WTC11 (cell line): ENCODE measurements around the gene CSNK1A1.

ENCODE experiments used
- CREM ChIP-seq: sonication (generic); formaldehyde crosslinking; IDR thresholded peaks from 2 replicates; pipeline ENCODE4 v1.8.1; 2022; ENCODE audit warnings: mild to moderate bottlenecking, missing genetic modification reagents, moderate library complexity
- E2F4 ChIP-seq: sonication (generic); formaldehyde crosslinking; IDR thresholded peaks from 2 replicates; pipeline ENCODE4 v1.8.1; 2022; ENCODE audit warnings: low read depth, mild to moderate bottlenecking, moderate library complexity, missing genetic modification reagents, borderline replicate concordance
- ESRRA ChIP-seq: sonication (generic); formaldehyde crosslinking; IDR thresholded peaks from 2 replicates; pipeline ENCODE4 v1.8.1; 2022; ENCODE audit warnings: mild to moderate bottlenecking, missing genetic modification reagents, borderline replicate concordance
- FOXP1 ChIP-seq: sonication (generic); formaldehyde crosslinking; IDR thresholded peaks from 2 replicates; pipeline ENCODE4 v1.8.0; 2022; ENCODE audit warnings: missing genetic modification reagents, mild to moderate bottlenecking, moderate library complexity, borderline replicate concordance
- IRF2 ChIP-seq: sonication (generic); formaldehyde crosslinking; IDR thresholded peaks from 2 replicates; pipeline ENCODE4 v1.8.0; 2022; ENCODE audit warnings: low read depth, missing genetic modification reagents, borderline replicate concordance
- MXD4 ChIP-seq: fragments of 250-450 bp; sonication (Bioruptor Pico); IDR thresholded peaks from 2 replicates; pipeline ENCODE4 v1.8.0; 2021; ENCODE audit warnings: mild to moderate bottlenecking, moderate library complexity, borderline replicate concordance
- PRRX2 ChIP-seq: fragments of 250-450 bp; sonication (Bioruptor Pico); IDR thresholded peaks from 2 replicates; pipeline ENCODE4 v1.8.0; 2021; ENCODE audit warnings: mild to moderate bottlenecking
- ZNF121 ChIP-seq: sonication (generic); formaldehyde crosslinking; IDR thresholded peaks from 2 replicates; pipeline ENCODE4 v1.8.0; 2023; ENCODE audit warnings: missing genetic modification reagents
- ZNF416 ChIP-seq: fragments of 250-450 bp; sonication (Bioruptor Pico); IDR thresholded peaks from 2 replicates; pipeline ENCODE4 v1.9.0; 2021; ENCODE audit warnings: mild to moderate bottlenecking, inconsistent platforms
- TF ChIP-seq, protein P1 (sequence below): fragments of 200-600 bp; IDR thresholded peaks from 2 replicates; pipeline ENCODE4 v1.8.0; 2022; ENCODE audit warnings: antibody characterized with exemption
- TF ChIP-seq, protein P2 (sequence below): fragments of 250-450 bp; sonication (Bioruptor Pico); IDR thresholded peaks from 2 replicates; pipeline ENCODE4 v1.9.0; 2021; ENCODE audit warnings: mild to moderate bottlenecking
- TF ChIP-seq, protein P3 (sequence below): sonication (generic); formaldehyde crosslinking; IDR thresholded peaks from 2 replicates; pipeline ENCODE4 v1.8.0; 2022; ENCODE audit warnings: mild to moderate bottlenecking, missing genetic modification reagents

DNA sequence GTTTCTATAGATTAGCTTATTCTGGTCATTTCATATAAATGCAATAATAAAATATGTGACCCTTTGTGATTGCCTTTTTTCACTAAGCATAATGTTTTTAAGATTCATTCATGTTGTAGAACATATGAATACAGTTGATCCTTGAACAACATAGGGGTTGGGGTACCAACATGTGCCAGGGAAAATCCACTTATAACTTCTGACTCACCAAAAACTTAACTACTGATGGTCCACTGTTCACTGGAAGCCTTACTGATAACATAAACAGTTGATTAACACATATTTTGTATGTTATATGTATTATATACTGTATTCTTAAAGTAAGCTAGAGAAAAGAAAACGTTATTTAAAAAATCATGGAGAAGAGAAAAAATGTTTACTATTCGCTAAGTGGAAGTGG lies 42.1 kb upstream of the CSNK1A1 start:
- TF ChIP-seq PRRX2 (CRISPR knock-in tag) (no peak), ZNF121 (CRISPR knock-in tag) (no peak), ESRRA (CRISPR knock-in tag) (no peak), MXD4 (CRISPR knock-in tag) (no peak), FOXP1 (CRISPR knock-in tag) (no peak), CREM (no peak), ZNF416 (CRISPR knock-in tag) (no peak), E2F4 (no peak), IRF2 (CRISPR knock-in tag) (no peak)
- TF ChIP-seq, protein P1, sequence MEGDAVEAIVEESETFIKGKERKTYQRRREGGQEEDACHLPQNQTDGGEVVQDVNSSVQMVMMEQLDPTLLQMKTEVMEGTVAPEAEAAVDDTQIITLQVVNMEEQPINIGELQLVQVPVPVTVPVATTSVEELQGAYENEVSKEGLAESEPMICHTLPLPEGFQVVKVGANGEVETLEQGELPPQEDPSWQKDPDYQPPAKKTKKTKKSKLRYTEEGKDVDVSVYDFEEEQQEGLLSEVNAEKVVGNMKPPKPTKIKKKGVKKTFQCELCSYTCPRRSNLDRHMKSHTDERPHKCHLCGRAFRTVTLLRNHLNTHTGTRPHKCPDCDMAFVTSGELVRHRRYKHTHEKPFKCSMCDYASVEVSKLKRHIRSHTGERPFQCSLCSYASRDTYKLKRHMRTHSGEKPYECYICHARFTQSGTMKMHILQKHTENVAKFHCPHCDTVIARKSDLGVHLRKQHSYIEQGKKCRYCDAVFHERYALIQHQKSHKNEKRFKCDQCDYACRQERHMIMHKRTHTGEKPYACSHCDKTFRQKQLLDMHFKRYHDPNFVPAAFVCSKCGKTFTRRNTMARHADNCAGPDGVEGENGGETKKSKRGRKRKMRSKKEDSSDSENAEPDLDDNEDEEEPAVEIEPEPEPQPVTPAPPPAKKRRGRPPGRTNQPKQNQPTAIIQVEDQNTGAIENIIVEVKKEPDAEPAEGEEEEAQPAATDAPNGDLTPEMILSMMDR = no peak
- TF ChIP-seq, protein P2, sequence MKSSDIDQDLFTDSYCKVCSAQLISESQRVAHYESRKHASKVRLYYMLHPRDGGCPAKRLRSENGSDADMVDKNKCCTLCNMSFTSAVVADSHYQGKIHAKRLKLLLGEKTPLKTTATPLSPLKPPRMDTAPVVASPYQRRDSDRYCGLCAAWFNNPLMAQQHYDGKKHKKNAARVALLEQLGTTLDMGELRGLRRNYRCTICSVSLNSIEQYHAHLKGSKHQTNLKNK (CRISPR knock-in tag) = no peak
- TF ChIP-seq, protein P3, sequence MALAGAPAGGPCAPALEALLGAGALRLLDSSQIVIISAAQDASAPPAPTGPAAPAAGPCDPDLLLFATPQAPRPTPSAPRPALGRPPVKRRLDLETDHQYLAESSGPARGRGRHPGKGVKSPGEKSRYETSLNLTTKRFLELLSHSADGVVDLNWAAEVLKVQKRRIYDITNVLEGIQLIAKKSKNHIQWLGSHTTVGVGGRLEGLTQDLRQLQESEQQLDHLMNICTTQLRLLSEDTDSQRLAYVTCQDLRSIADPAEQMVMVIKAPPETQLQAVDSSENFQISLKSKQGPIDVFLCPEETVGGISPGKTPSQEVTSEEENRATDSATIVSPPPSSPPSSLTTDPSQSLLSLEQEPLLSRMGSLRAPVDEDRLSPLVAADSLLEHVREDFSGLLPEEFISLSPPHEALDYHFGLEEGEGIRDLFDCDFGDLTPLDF (CRISPR knock-in tag) = no peak
